CD4-positive, CD25-positive, alpha-beta regulatory T cell (primary cell): ENCODE results near the gene MAPK1. TPM values are rescaled to one million over a fixed set of nuclear protein-coding genes. Genes with fewer than 3 reads are reported as not detected.
"Not testable (repeated sequence)": the region's sequence is repeated elsewhere in the genome, so short reads cannot be mapped to it uniquely, and the experiment has no call there.

Experiments
- ATAC-seq, 2 donors: fragments of 150-1000 bp; cut with Tn5 transposase; one replicate each; pipeline ENCODE4 v1.10.0; 2021; ENCODE audit warnings: low read depth in 2 of 2, moderate number of reproducible peaks in 2 of 2, moderate library complexity in 1 of 2
- DNase-seq, 3 donors: peaks; one replicate each; pipeline versions ENCODE4 v3.0.0 to v3.0.0-alpha.2; 2012 to 2022; ENCODE audit warnings: mixed read lengths in 1 of 3
- H3K27ac ChIP-seq: one replicate; pipeline ENCODE4 v1.7.0; 2013; ENCODE audit warnings: mild to moderate bottlenecking, low read length; ENCODE audit not compliant: insufficient read depth, poor library complexity, severe bottlenecking
- H3K27me3 ChIP-seq: one replicate; pipeline ENCODE4 v1.7.0; 2013; ENCODE audit warnings: low read length; ENCODE audit not compliant: control insufficient read depth, insufficient read depth
- H3K36me3 ChIP-seq: one replicate; pipeline ENCODE4 v1.7.0; 2013; ENCODE audit warnings: mild to moderate bottlenecking, low read length, moderate library complexity; ENCODE audit not compliant: control insufficient read depth, insufficient read depth
- H3K4me1 ChIP-seq: 2 replicates; pipeline ENCODE4 v1.7.0; 2013; ENCODE audit warnings: mild to moderate bottlenecking, low read length; ENCODE audit not compliant: insufficient read depth, control insufficient read depth, poor library complexity, severe bottlenecking
- H3K4me3 ChIP-seq: one replicate; pipeline ENCODE4 v1.7.0; 2013; ENCODE audit warnings: low read depth, mild to moderate bottlenecking, low read length, moderate library complexity
- H3K9me3 ChIP-seq, 2 experiments: 1 replicate in 1 of 2; 2 replicates in 1 of 2; pipeline ENCODE4 v1.7.0; 2013; ENCODE audit warnings: low read length in 2 of 2, mild to moderate bottlenecking in 1 of 2, moderate library complexity in 1 of 2; ENCODE audit not compliant: control insufficient read depth in 2 of 2
- H3K27ac Mint-ChIP-seq, 3 donors: one replicate each; pipeline ENCODE4 v1.8.0; 2020 to 2022; ENCODE audit warnings: mild to moderate bottlenecking in 3 of 3, mixed read lengths in 3 of 3, moderate library complexity in 2 of 3
- H3K27me3 Mint-ChIP-seq: one replicate; pipeline ENCODE4 v1.8.0; 2022; ENCODE audit warnings: mild to moderate bottlenecking, mixed read lengths
- H3K36me3 Mint-ChIP-seq: one replicate; pipeline ENCODE4 v1.8.0; 2020; ENCODE audit warnings: mixed read lengths
- H3K4me1 Mint-ChIP-seq, 4 donors: one replicate each; pipeline ENCODE4 v1.8.0; 2020 to 2022; ENCODE audit warnings: mixed read lengths in 4 of 4, mild to moderate bottlenecking in 1 of 4
- H3K4me3 Mint-ChIP-seq, 4 donors: one replicate each; pipeline ENCODE4 v1.8.0; 2020 to 2022; ENCODE audit warnings: mild to moderate bottlenecking in 4 of 4, mixed read lengths in 4 of 4, moderate library complexity in 3 of 4
- H3K9me3 Mint-ChIP-seq, 7 donors: one replicate each; pipeline ENCODE4 v1.8.0; 2020 to 2022; ENCODE audit warnings: mixed read lengths in 7 of 7, mild to moderate bottlenecking in 3 of 7, moderate library complexity in 2 of 7
- polyA plus RNA-seq, 4 donors: library from polyadenylated mRNA; unstranded; fragments of 300-500 nt; fragmentation: Illumina TruSeq; gene quantifications; one replicate each; pipeline ENCODE4 v1.2.3, GENCODE V29; 2021
- total RNA-seq: library from RNA; stranded (reverse); gene quantifications from one replicate; pipeline ENCODE4 v1.2.3, GENCODE V29; 2022

MAPK1 gene
- total and polyA plus RNA-seq, 5 donors from 2014 or later, result 46.5 to 88.0 (median 75.3) TPM

DNA sequence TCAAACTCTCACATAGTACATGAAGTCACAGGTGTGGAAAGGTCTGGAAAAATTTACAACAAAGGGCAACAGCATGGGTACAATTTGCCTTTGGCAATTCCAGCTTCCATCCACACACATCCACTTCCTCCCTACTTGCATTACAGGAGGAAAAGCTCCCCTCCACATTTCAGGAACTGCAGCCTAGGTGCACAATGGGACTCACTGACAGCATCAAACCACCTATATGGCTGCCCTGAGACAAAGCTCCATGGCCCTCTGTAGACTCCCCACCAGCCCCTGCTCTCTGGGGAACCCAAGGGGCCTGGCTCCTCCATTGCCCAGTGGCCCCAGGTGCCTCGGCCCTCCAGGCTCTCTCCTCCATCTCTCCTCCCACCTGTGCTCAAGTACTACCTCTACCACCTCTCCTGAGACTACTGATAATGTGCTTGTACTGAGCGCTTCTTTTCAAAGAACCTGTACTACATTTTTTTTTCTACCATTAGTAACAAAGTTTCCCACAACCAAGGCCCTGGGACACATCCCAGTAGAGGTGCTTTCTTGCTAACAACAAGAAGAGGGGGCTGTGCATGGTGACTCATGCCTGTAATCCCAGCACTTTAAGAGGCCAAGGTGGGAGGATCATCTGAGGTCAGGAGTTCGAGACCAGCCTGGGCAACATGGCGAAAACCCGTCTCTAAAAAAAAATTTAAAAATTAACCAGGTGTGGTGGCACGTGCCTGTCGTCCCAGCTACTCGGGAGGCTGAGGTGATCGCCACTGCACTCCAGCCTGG, 136.7 kb downstream of the MAPK1 start:
- no peaks in the 10 kb centered on the region for H3K9me3 ChIP-seq
- Mint-ChIP-seq H3K9me3 (no peaks in the 10 kb centered on the region), H3K4me3 (peak overlapping the region in 1 of 4 donors; percentile 76), H3K36me3 (no peaks in the 10 kb centered on the region), H3K4me1 (peaks cover 11 to 19% (median 13%) of the 10 kb centered on the region in 4 donors), H3K27ac (no peak overlapping the region), H3K27me3 (peaks cover 5% of the 10 kb centered on the region)
- H3K4me3 ChIP-seq, result no peak overlapping the region
- H3K27ac ChIP-seq, result no peak overlapping the region
- ATAC-seq, result no peak
- peaks cover 13% of the 10 kb centered on the region for H3K4me1 ChIP-seq
- H3K27me3 ChIP-seq, result no peaks in the 10 kb centered on the region
- no peak for DNase-seq
- no peaks in the 10 kb centered on the region for H3K36me3 ChIP-seq

DNA sequence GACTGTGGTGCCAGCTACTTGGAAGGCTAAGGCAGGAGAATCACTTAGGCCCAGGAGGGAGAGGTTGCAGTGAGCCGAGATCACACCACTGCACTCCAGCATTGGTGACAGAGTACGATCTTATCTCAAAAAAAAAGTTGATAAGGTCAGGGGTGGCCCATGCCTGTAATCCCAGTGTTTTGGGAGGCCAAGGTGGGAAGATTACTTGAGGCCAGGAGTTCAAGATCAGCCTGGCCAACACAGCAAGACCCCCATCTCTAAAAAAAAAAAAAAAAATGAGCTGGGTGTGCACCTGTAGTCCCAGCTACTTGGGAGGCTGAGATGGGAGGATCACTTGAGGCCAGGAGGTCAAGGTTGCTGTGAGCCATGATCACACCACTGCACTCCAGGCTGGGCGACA, 138.3 kb downstream of the MAPK1 start:
- not testable (repeated sequence) for H3K4me3 Mint-ChIP-seq, H3K27me3 Mint-ChIP-seq, H3K9me3 Mint-ChIP-seq, H3K27ac Mint-ChIP-seq, DNase-seq, H3K36me3 Mint-ChIP-seq, H3K36me3 ChIP-seq, H3K4me3 ChIP-seq, ATAC-seq, H3K9me3 ChIP-seq, H3K4me1 Mint-ChIP-seq, H3K27me3 ChIP-seq, H3K4me1 ChIP-seq, H3K27ac ChIP-seq

DNA sequence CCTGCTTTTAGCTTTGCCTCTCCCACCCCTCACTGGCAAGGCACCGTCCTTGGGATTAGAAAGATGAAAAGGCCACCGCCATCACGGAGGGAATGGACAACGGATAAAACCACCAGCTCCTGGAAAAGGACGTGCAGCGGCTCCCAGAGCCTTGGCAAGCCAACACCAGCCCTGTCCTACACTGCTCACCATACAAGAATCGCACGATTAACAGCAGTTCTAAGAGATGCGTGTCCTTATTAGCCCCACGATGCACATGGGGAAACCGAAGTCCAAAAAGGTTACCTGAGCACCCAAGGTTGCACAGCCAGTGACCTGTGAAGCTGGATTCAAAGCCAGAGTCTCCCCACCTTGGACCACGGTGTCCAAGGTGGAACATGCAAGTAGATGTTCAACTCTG, 139.2 kb downstream of the MAPK1 start:
- no peak for ATAC-seq
- no peak overlapping the region for H3K4me3 Mint-ChIP-seq

DNA sequence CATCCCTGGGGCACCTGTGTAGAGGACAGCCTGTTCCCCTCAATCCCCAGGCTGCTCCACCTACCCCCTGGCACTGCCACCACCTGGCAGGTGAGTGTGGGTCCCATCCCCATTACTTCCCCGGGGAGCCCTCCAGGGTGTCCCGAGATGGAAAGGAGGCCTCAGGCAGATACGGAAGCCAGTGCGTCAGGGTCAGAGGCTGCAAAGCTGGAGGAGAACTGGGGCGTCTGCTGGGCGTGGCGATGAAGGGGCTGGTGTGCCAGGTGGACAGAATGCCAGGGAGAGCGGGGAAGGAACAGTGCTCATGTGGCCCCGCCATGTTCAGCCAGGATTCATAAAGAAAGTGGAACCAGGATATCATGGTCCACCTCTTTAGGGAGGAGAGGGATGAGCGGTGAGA, 139.7 kb downstream of the MAPK1 start:
- no peaks in the 10 kb centered on the region for H3K9me3 Mint-ChIP-seq
- Histone ChIP-seq H3K27me3 (no peaks in the 10 kb centered on the region), H3K4me1 (no peaks in the 10 kb centered on the region), H3K9me3 (no peaks in the 10 kb centered on the region), H3K4me3 (no peak overlapping the region), H3K27ac (no peak overlapping the region), H3K36me3 (no peaks in the 10 kb centered on the region)
- H3K27ac Mint-ChIP-seq, result peak overlapping the region in 1 of 3 donors; percentile 71
- ATAC-seq, result no peak
- H3K27me3 Mint-ChIP-seq, result no peaks in the 10 kb centered on the region
- no peak for DNase-seq
- no peaks in the 10 kb centered on the region for H3K36me3 Mint-ChIP-seq
- H3K4me1 Mint-ChIP-seq, result peaks cover 0 to 4% (median 1%) of the 10 kb centered on the region in 4 donors
- H3K4me3 Mint-ChIP-seq, result no peak overlapping the region

More for the DNA sequence above, 139.2 kb downstream of the MAPK1 start:
- Mint-ChIP-seq H3K36me3 (no peaks in the 10 kb centered on the region), H3K4me1 (peaks cover 0 to 4% (median 1%) of the 10 kb centered on the region in 4 donors), H3K27me3 (no peaks in the 10 kb centered on the region), H3K9me3 (no peaks in the 10 kb centered on the region), H3K27ac (no peak overlapping the region)
- H3K27me3 ChIP-seq, result no peaks in the 10 kb centered on the region
- H3K4me3 ChIP-seq, result no peak overlapping the region
- H3K4me1 ChIP-seq, result no peaks in the 10 kb centered on the region
- DNase-seq, result no peak
- no peak overlapping the region for H3K27ac ChIP-seq
- H3K36me3 ChIP-seq, result no peaks in the 10 kb centered on the region
- H3K9me3 ChIP-seq, result no peaks in the 10 kb centered on the region

DNA sequence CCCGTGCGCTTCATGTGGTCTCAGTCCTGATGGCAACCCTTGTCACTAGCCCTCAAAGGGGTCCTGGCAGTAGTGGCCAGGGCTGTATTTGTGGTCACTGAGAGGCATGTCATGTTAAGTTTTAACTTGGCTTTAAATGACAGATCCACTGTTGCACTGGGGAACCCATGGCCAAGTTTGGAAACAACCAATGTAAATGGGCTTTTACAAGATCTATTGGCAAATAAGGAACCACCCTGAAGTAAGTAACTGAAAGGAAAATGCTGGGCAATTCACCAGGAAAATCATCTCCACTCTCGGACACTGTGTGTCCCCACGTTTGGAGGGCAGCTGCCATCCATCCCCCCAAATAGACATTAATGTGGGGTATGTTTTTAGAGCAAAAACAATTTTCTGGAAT, 140.3 kb downstream of the MAPK1 start:
- H3K4me1 Mint-ChIP-seq, result peaks cover 0 to 4% (median 1%) of the 10 kb centered on the region in 4 donors
- Histone ChIP-seq H3K4me3 (no peak overlapping the region), H3K27me3 (no peaks in the 10 kb centered on the region), H3K27ac (no peak overlapping the region), H3K36me3 (no peaks in the 10 kb centered on the region), H3K4me1 (no peaks in the 10 kb centered on the region), H3K9me3 (no peaks in the 10 kb centered on the region)
- H3K4me3 Mint-ChIP-seq, result no peak overlapping the region
- peak overlapping the region in 1 of 3 donors; percentile 53 for H3K27ac Mint-ChIP-seq
- no peaks in the 10 kb centered on the region for H3K9me3 Mint-ChIP-seq
- ATAC-seq (no peak), DNase-seq (no peak)
- H3K27me3 Mint-ChIP-seq, result no peaks in the 10 kb centered on the region
- no peaks in the 10 kb centered on the region for H3K36me3 Mint-ChIP-seq

DNA sequence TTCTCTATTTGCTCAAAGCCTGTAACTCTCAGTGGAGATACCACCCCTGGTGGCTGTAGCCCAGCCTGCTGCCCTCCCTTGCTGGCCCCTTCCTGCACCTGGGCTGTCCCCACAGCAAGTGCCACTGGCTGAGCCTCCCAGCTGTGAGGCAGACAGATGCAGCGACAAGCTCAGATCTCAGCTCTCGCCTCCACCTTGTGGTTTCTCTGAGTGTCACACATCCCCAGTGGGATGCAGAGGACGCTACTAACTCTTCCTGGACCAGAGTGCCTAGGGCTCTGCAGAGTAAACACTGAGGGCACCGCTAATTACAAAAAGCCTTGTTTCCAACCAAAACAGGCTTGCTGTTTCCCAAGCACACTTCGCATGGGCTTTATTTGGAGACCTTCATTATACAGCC, 140.8 kb downstream of the MAPK1 start:
- H3K4me3 Mint-ChIP-seq, result no peak overlapping the region
- peaks cover 0 to 4% (median 1%) of the 10 kb centered on the region in 4 donors for H3K4me1 Mint-ChIP-seq
- DNase-seq (peak in 1 of 3 donors; percentile 62), ATAC-seq (peak; percentile 50 to 69)
- no peaks in the 10 kb centered on the region for H3K9me3 Mint-ChIP-seq
- no peaks in the 10 kb centered on the region for H3K27me3 ChIP-seq
- no peaks in the 10 kb centered on the region for H3K36me3 ChIP-seq
- no peak overlapping the region for H3K27ac Mint-ChIP-seq
- no peak overlapping the region for H3K27ac ChIP-seq
- H3K9me3 ChIP-seq, result no peaks in the 10 kb centered on the region
- no peaks in the 10 kb centered on the region for H3K27me3 Mint-ChIP-seq
- no peak overlapping the region for H3K4me3 ChIP-seq
- H3K4me1 ChIP-seq, result no peaks in the 10 kb centered on the region
- H3K36me3 Mint-ChIP-seq, result no peaks in the 10 kb centered on the region

DNA sequence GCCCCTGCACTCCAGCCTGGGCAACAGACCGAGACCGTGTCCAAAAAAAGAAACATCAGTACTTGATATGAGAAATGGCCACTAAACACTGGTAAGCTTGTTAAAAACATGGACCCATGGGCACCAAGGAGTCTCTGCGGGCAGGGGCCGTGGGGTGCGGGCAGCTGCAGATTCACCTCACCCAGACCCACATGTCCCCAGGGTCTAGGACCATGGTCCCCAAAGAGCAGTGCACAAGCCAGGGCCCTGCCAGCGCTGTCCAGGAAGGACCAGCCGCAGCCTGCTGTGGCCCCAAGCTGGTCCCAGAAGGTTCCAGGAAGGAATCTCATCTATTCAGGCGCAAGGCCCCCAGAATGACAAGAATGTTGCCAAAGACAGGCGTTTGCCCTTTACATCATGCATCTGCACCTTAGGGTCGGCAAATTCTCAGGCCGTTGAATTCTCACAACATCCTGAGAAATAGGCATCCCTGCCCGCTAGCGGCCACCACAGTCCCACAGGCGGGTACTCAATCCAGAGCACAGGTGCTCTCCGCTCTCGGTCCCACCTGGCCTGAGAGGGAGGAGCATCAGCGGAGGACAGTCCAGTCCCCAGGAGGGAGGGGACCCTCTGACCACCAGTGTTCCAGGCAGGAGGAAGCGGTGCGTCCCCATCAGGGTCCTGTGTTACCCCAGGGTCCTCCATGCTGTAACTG, 141.3 kb downstream of the MAPK1 start:
- Histone ChIP-seq H3K4me3 (no peak overlapping the region), H3K4me1 (no peaks in the 10 kb centered on the region), H3K27ac (no peak overlapping the region), H3K36me3 (no peaks in the 10 kb centered on the region), H3K27me3 (no peaks in the 10 kb centered on the region), H3K9me3 (no peaks in the 10 kb centered on the region)
- Mint-ChIP-seq H3K36me3 (no peaks in the 10 kb centered on the region), H3K4me3 (no peak overlapping the region), H3K27ac (no peak overlapping the region), H3K4me1 (peaks cover 0 to 4% (median 1%) of the 10 kb centered on the region in 4 donors), H3K27me3 (no peaks in the 10 kb centered on the region), H3K9me3 (no peaks in the 10 kb centered on the region)
- no peak for DNase-seq
- no peak for ATAC-seq

DNA sequence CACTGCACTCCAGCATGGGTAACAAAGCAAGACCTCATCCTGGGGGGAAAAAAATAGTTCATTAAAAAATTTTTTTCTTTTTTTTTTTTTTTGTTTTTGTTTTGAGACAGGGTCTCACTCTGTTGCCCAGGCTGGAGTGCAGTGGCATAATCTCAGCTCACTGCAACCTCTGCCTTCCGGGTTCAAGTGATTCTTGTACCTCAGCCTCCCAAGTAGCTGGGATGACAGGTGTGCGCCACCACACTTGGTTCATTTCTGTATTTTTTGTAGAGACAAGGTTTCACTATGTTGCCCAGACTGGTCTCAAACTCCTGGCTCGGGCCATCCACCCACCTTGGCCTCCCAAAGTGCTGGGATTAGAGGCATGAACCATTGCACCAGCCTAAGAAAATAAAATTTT, 142.9 kb downstream of the MAPK1 start:
- ATAC-seq, H3K4me3 Mint-ChIP-seq, H3K9me3 ChIP-seq, H3K36me3 Mint-ChIP-seq, H3K27ac Mint-ChIP-seq, H3K27me3 Mint-ChIP-seq, H3K4me1 Mint-ChIP-seq, H3K36me3 ChIP-seq, H3K4me1 ChIP-seq, H3K27me3 ChIP-seq, H3K9me3 Mint-ChIP-seq, H3K27ac ChIP-seq, DNase-seq, H3K4me3 ChIP-seq: not testable (repeated sequence)
